A549 (cell line): ENCODE data around the gene ANO10.

Experiments
- CTCF ChIP-seq: fragments of >200 bp; sonication (Bioruptor Twin); formaldehyde crosslinking; IDR thresholded peaks from 3 replicates; pipeline ENCODE4 v1.5.1; 2016
- EP300 ChIP-seq, 2 experiments: fragments of >200 bp; sonication (Bioruptor Twin); formaldehyde crosslinking; IDR thresholded peaks; 2 replicates in 1 of 2; 3 replicates in 1 of 2; pipeline ENCODE4 v1.6.1; 2016 to 2017
- ESRRA ChIP-seq: fragments of 150-350 bp; IDR thresholded peaks from 2 replicates; pipeline ENCODE4 v1.6.1; 2014; ENCODE audit warnings: mild to moderate bottlenecking, low read length, borderline replicate concordance
- MAFK ChIP-seq: fragments of 450-650 bp; IDR thresholded peaks from 2 replicates; pipeline ENCODE4 v1.6.1; 2014; ENCODE audit not compliant: partially characterized antibody
- RCOR1 ChIP-seq: fragments of 150-350 bp; IDR thresholded peaks from 2 replicates; pipeline ENCODE4 v1.6.1; 2014; ENCODE audit warnings: antibody characterized with exemption, low read length, low read depth
- RNF2 ChIP-seq: fragments of 200-600 bp; sonication (generic); IDR thresholded peaks from 2 replicates; pipeline ENCODE4 v1.6.1; 2016; ENCODE audit warnings: low read depth, mild to moderate bottlenecking, antibody characterized with exemption, moderate library complexity, borderline replicate concordance
- ZC3H11A ChIP-seq: fragments of 450-650 bp; IDR thresholded peaks from 2 replicates; pipeline ENCODE4 v1.6.1; 2014; ENCODE audit warnings: antibody characterized with exemption, mild to moderate bottlenecking

- no peak for TF ChIP-seq MAFK
- no peak for TF ChIP-seq CTCF
- TF ChIP-seq EP300 (IDR thresholded peaks at IDR 0.05): no peak
- no peak for TF ChIP-seq ESRRA
- TF ChIP-seq RCOR1: no peak
- TF ChIP-seq RNF2: no peak
- TF ChIP-seq ZC3H11A: no peak
Measured at GRCh38 chr3:43340403-43340802, 281.4 kb downstream of the ANO10 start.
